ENCODE results near the gene GHRHR.
A peak's percentile ranks its signal among the peaks of the same experiment; 100 is the strongest.

Gene GHRHR

DNA sequence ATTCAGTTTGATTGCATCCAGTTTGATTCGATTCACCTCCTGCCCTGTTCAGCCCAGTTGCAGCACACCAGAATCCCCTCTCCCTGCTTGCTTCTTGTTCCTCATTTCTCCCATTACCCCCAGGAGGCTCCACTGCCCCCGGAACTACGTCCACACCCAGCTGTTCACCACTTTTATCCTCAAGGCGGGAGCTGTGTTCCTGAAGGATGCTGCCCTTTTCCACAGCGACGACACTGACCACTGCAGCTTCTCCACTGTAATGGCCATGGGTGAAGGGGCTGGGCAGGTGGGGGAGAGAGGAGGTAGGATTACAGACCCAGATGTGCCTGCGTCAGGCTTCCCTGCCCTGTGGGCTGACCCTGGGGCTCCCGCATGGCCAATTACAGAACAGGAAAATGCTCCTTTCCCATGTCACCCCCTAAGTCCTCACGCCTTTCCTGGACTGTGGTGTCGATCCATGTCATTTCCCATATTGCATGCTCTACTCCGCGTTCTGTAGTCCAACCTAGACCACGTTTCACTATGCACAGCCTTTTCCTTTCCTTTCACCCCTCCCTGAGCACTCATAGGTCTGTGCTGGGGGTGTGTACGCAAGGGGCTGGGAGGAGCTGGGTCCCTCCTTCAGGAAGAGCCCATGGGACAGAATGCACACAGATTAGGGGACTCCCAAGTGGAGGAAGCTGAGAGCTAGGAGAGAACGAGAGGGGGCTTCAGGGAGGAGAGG lies 8.2 kb downstream of the GHRHR start:
- H3K9me3 ChIP-seq = no peaks in the 10 kb centered on the region
- intact Hi-C loops (cut with DNase I; ENCODE audit: low total_unique reads) = no loop called here
- H3K27ac ChIP-seq = no peak overlapping the region
- no peak overlapping the region for H3K4me3 ChIP-seq
- DNase-seq = no peak
- no peaks in the 10 kb centered on the region for H3K36me3 ChIP-seq
- H3K27me3 ChIP-seq = peaks cover 0 to 23% of the 10 kb centered on the region in 2 donors
- H3K4me1 ChIP-seq = peaks cover 0 to 3% (median 0%) of the 10 kb centered on the region in 4 donors
- TF ChIP-seq, protein P1, sequence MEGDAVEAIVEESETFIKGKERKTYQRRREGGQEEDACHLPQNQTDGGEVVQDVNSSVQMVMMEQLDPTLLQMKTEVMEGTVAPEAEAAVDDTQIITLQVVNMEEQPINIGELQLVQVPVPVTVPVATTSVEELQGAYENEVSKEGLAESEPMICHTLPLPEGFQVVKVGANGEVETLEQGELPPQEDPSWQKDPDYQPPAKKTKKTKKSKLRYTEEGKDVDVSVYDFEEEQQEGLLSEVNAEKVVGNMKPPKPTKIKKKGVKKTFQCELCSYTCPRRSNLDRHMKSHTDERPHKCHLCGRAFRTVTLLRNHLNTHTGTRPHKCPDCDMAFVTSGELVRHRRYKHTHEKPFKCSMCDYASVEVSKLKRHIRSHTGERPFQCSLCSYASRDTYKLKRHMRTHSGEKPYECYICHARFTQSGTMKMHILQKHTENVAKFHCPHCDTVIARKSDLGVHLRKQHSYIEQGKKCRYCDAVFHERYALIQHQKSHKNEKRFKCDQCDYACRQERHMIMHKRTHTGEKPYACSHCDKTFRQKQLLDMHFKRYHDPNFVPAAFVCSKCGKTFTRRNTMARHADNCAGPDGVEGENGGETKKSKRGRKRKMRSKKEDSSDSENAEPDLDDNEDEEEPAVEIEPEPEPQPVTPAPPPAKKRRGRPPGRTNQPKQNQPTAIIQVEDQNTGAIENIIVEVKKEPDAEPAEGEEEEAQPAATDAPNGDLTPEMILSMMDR (IDR thresholded peaks at IDR 0.05) = no peak

DNA sequence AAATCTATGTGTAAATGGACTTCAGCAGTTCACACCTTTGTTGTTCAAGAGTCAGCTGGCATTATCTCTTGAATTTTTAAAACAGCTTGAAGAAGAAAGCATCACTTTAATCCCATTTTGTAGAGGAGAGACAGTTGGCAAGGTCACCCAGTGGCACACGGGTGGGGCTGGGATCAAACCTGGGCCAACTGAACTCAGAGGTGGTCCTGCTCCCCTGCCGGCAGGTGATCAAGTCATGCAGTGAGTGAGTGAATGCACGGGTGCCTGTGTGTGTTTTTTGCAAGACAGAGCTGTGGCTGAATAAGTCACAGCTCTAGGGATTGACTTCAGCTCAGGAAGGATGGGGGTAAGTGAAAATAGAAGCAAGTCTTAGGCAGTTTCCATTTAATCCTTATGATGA lies 9.5 kb downstream of the GHRHR start:
- H3K27ac ChIP-seq = no peak overlapping the region
- no peak overlapping the region for H3K4me3 ChIP-seq
- TF ChIP-seq, protein P1 (IDR thresholded peaks at IDR 0.05) = no peak
- no peaks in the 10 kb centered on the region for H3K9me3 ChIP-seq
- intact Hi-C loops (cut with DNase I; ENCODE audit: low total_unique reads) = no loop called here
- H3K36me3 ChIP-seq = no peaks in the 10 kb centered on the region
- no peak for DNase-seq
- peaks cover 0 to 9% (median 0%) of the 10 kb centered on the region in 4 donors for H3K4me1 ChIP-seq
- peaks cover 0 to 28% of the 10 kb centered on the region in 2 donors for H3K27me3 ChIP-seq

DNA sequence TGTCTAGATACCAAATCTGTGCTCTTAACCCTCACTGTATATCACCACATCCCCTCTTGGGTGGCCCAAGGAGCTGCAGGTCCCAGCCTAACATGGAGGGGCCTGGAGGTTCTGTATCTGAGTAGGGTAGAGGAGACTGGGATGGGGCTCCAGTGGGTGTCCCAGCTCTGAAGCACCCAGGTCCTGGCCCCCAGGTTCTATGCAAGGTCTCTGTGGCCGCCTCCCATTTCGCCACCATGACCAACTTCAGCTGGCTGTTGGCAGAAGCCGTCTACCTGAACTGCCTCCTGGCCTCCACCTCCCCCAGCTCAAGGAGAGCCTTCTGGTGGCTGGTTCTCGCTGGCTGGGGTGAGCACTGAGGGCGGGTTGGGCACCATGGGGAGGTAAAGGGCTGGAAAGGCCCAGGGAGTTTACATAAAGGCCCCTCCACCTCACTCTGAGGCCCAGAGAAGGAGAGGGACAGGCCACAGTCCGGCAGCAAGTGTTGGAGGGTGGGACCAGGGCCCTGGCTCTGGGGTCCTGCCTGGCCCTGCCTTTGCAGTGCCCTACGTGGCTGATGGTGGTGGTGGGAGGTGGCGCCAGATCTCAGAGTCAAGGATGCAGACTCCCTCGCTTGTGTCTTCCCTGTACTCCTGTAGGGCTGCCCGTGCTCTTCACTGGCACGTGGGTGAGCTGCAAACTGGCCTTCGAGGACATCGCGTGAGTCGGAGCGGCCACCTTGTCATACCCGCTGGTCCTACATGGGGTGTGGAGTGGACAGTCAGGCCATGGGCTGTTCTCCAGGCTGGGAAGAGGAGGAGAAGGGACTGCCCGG lies 10.2 kb downstream of the GHRHR start:
- Histone ChIP-seq H3K4me1 (peaks cover 0 to 9% (median 0%) of the 10 kb centered on the region in 4 donors), H3K27ac (no peak overlapping the region), H3K27me3 (peaks cover 0 to 30% of the 10 kb centered on the region in 2 donors), H3K9me3 (no peaks in the 10 kb centered on the region), H3K4me3 (no peak overlapping the region), H3K36me3 (no peaks in the 10 kb centered on the region)
- no peak for DNase-seq
- TF ChIP-seq, protein P1 (IDR thresholded peaks at IDR 0.05) = no peak
- intact Hi-C loops (cut with DNase I; ENCODE audit: low total_unique reads) = no loop called here

DNA sequence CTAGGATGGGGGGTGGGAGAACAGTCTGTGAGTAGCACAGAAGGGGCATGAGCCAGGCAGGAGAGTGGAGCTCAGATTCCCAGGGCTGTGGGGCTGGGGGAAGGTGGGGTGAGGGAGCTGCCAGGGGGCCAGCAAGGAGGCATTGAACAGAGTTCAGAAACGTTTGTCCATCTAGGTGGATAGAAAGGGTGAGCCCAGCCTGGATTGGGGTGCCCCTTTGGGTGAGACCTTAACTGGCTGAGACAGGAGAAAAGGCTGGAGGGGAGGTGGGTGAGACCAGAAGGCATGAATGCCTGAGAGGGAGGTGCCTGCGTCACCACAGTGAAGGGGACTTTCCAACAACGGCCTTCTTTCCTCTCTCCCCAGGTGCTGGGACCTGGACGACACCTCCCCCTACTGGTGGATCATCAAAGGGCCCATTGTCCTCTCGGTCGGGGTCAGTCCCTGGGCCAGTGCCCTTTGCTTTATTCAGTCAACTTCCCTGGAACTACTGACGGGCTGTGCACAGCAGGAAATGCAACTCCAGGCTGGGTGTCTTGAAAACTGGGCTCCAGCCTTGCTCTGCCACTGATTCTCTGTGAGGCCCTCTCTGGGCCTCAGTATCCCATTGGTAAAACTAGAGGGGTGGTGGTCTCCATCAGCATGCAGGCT lies 11.0 kb downstream of the GHRHR start:
- Histone ChIP-seq H3K27me3 (peaks cover 0 to 29% of the 10 kb centered on the region in 2 donors), H3K9me3 (no peaks in the 10 kb centered on the region), H3K36me3 (no peaks in the 10 kb centered on the region), H3K27ac (no peak overlapping the region), H3K4me3 (no peak overlapping the region), H3K4me1 (peaks cover 0 to 9% (median 0%) of the 10 kb centered on the region in 4 donors)
- DNase-seq = no peak
- TF ChIP-seq, protein P1 (IDR thresholded peaks at IDR 0.05) = peak; percentile 55 to 59
- intact Hi-C loops (cut with DNase I; ENCODE audit: low total_unique reads) = loop anchor here (5.0 kb wide), 1 partner anchor 172 kb away; no protein-coding TSS in a partner anchor

DNA sequence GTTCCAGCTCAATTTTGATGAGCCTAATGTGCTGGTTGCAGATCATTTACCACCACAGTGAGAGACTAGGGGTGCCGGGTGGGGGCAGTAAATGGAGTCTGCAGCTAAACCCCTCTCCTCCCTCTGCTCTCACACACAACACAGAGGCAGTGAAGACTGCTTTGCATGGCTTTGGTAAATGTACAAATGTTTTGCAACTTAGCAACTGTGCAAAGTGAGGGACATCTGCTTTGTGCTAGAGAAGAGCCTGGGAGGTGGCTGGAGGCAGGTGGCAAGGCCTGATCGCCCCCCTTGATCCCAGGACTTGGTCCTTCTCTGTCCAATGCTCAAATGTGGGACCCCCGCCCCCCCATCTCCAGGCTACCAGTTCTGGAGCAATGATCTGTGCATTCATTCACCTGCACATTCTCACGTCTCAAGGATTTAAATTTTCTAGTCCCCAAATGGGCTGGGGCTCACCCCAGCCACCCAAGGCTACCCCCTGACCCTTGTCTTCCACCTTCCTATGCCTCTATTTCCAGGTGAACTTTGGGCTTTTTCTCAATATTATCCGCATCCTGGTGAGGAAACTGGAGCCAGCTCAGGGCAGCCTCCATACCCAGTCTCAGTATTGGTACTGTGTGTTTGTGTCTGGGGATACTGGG lies 11.6 kb downstream of the GHRHR start:
- Histone ChIP-seq H3K9me3 (no peaks in the 10 kb centered on the region), H3K4me1 (peaks cover 0 to 9% (median 0%) of the 10 kb centered on the region in 4 donors), H3K36me3 (no peaks in the 10 kb centered on the region), H3K4me3 (no peak overlapping the region), H3K27me3 (peaks cover 0 to 29% of the 10 kb centered on the region in 2 donors), H3K27ac (no peak overlapping the region)
- TF ChIP-seq, protein P1 (IDR thresholded peaks at IDR 0.05) = no peak
- intact Hi-C loops (cut with DNase I; ENCODE audit: low total_unique reads) = loop anchor here (5.0 kb wide), 1 partner anchor 173 kb away; no protein-coding TSS in a partner anchor
- no peak for DNase-seq
